ENCODE data around the gene MALT1.

- no peak for TF ChIP-seq EZH2phosphoT487 (IDR thresholded peaks at IDR 0.05; ENCODE audit: low read depth)
- TF ChIP-seq, protein P1, sequence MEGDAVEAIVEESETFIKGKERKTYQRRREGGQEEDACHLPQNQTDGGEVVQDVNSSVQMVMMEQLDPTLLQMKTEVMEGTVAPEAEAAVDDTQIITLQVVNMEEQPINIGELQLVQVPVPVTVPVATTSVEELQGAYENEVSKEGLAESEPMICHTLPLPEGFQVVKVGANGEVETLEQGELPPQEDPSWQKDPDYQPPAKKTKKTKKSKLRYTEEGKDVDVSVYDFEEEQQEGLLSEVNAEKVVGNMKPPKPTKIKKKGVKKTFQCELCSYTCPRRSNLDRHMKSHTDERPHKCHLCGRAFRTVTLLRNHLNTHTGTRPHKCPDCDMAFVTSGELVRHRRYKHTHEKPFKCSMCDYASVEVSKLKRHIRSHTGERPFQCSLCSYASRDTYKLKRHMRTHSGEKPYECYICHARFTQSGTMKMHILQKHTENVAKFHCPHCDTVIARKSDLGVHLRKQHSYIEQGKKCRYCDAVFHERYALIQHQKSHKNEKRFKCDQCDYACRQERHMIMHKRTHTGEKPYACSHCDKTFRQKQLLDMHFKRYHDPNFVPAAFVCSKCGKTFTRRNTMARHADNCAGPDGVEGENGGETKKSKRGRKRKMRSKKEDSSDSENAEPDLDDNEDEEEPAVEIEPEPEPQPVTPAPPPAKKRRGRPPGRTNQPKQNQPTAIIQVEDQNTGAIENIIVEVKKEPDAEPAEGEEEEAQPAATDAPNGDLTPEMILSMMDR (IDR thresholded peaks at IDR 0.05; ENCODE audit: low read depth, low read length) = no peak
Observed at GRCh38 chr18:58769321-58769720, 98.1 kb downstream of the MALT1 start.

Measured in OCI-LY3 (cell line).